H1 (cell line): ENCODE data around the gene EMC10. TPM values are rescaled to one million over a fixed set of nuclear protein-coding genes. Genes with fewer than 3 reads are reported as not detected.

ENCODE experiments used
- TEAD4 ChIP-seq: IDR thresholded peaks from 2 replicates; pipeline ENCODE4 v1.6.1; 2012; ENCODE audit warnings: low read depth, low read length, inconsistent platforms, mixed read lengths
- polyA plus RNA-seq, 7 experiments: library from polyadenylated mRNA; depleted of rRNA in 3 of 7; stranded (reverse) in 5 of 7; unstranded in 2 of 7; fragments of >200 nt in 5 of 7; fragments of 200-250 nt in 2 of 7; gene quantifications; 1 replicate in 5 of 7; 2 replicates in 1 of 7; 4 replicates in 1 of 7; pipeline versions ENCODE4 v1.2.1 to v1.2.3, GENCODE V29; 2011 to 2013; ENCODE audit warnings: missing spikeins in 2 of 7, mixed read lengths in 2 of 7
- total RNA-seq: library from RNA; stranded (reverse); fragmentation: NEBNext Ultra II Directional; extraction: Animal tissue kit (Norgen Biotek cat#: 25700); gene quantifications from 2 replicates; pipeline ENCODE4 v1.2.1, GENCODE V29; 2021

The EMC10 gene
- total and polyA plus RNA-seq, 2 of the 8 experiments (the other 6 are each of a cell fraction or from before 2014, with no cell fraction given), result 77.6 to 103 TPM

GRCh38 chr19:50534478-50534877, 58.2 kb downstream of the EMC10 start (continued):
- TF ChIP-seq TEAD4, result no peak
